NCI-H2029 treated with DMSO at 0.1 percent for 48 hours (cell line): ENCODE results near the gene CAMK2D.

Experiments
- DNase-seq: peaks from one replicate; lab custom pipeline; 2025; lab: John Stamatoyannopoulos, UW

CAMK2D gene

GRCh38 chr4:113604955-113605354, 156.6 kb downstream of the CAMK2D start:
- DNase-seq: no peak

GRCh38 chr4:113603911-113604310, 157.6 kb downstream of the CAMK2D start:
- DNase-seq: no peak

DNA sequence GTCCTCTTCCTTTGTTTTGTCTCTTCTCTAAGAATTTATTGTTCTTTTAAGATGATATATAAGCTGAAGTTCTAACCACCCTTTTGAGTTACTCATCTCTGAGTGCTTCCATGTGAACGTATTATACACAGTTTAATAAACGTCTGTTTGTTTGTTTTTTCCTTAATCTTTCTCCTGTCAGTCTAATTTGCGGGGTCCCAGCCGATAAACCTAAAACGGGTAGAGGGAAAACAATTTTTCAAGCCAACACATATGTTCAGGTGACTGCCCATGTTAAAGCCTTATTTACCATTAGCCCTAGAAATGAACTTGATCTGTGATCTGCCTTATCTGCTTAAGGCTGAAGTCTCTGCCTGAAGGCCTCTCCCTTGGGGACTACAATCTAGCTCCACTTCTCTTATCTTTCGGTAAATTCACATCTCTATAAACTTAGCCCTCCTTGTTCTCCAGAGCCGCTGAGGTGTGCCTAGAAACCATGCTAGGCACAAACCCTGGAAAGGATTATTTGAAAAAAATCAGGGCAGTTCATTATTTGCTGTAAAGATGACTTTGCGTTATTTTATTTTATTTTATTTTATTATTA, 158.8 kb downstream of the CAMK2D start:
- no peak for DNase-seq

DNA sequence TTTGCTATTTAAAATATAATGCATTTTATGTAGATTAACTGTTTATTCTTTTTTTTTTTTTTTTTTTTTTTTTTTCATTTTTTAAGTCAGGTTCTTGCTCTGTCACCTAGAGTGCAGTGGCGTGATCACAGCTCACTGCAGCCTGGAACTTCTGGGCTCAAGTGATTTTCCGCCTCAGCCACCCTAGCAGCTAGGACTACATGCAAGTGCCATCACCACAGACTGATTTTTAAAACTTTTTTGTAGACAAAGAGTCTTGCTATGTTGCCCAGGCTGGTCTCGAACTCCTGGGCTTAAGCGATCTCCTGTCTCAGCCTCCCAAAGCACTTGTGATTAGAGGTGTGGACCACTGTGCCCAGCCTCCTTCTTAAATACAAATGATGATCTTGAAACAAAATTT, 159.9 kb downstream of the CAMK2D start:
- DNase-seq: no peak

GRCh38 chr4:113596396-113596795, 165.1 kb downstream of the CAMK2D start:
- DNase-seq: no peak

- DNase-seq: no peak
These were observed 167.3 kb downstream of the CAMK2D start for GRCh38 chr4:113594231-113594556.

- no peak for DNase-seq
These were observed 167.9 kb downstream of the CAMK2D start for GRCh38 chr4:113593400-113594230.

GRCh38 chr4:113591982-113592381, 169.6 kb downstream of the CAMK2D start:
- no peak for DNase-seq

DNA sequence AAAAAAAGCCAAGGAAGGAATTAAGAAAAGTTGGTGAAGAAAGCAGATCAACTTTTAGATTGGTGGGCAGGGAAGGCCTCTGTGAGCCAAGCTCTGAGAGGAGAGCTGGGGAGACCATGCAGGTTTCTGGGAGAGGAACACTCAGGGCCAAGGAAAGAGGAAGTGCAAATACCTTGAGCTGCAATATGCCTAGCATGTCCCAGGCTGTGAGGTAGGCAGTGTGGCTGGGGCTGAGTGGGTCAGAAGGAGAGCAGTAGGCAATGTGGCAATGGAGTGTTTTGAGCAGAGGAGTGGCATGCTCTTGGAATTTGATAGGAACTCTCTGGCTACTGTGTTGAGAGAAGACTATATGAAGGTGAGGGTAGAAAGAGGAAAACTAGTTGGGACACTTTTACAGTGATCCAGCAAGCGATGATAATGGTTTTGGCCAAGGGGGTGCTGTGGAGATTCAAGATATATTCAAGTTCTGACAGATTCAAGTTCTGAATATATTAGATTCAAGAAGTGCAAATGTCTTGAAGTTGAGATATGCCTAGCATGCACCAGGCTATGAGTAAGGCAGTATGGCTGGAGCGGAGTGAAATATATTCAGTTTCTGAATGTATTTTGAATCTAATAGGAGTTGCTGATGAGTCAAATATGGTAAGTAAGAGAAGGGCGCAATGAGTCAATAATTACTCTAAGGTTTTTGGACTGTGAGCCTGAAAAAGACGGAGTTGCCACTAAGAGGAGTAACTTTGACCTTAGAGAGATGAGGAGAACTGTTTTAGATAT, 172.5 kb downstream of the CAMK2D start:
- no peak for DNase-seq

DNA sequence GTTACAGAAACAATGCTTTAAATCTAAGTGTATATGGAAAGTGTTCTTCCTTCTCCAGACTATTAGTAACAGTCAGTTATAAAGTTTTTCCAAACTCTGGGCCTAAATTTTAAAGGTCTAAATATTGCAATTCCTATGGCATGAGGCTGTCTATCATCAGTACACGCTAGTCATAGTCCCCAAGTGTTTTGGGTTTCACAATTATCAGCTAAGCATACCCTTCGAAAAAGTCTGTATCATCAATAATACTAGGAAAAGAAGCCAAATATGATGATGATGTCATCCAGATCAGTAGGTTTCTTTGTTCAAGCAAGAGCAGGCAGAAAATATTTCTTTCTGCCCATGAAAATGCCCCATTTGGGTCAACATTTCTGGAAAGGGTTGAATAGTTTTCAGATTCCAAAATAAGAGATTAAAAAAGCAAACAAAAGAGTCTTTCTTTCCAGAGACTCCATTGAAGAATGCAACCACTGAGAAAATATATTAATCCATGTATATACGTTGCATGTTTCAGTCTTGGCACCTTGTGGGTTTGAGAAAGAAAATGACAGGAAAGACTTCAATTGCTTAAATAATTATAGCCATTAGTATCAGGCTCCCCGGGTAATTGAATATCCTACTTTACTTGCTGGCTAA, 173.8 kb downstream of the CAMK2D start:
- DNase-seq: no peak

- DNase-seq: no peak
These were observed 174.4 kb downstream of the CAMK2D start for GRCh38 chr4:113587156-113587555.

- DNase-seq: no peak
These were observed 175.5 kb downstream of the CAMK2D start for GRCh38 chr4:113586072-113586471.

DNA sequence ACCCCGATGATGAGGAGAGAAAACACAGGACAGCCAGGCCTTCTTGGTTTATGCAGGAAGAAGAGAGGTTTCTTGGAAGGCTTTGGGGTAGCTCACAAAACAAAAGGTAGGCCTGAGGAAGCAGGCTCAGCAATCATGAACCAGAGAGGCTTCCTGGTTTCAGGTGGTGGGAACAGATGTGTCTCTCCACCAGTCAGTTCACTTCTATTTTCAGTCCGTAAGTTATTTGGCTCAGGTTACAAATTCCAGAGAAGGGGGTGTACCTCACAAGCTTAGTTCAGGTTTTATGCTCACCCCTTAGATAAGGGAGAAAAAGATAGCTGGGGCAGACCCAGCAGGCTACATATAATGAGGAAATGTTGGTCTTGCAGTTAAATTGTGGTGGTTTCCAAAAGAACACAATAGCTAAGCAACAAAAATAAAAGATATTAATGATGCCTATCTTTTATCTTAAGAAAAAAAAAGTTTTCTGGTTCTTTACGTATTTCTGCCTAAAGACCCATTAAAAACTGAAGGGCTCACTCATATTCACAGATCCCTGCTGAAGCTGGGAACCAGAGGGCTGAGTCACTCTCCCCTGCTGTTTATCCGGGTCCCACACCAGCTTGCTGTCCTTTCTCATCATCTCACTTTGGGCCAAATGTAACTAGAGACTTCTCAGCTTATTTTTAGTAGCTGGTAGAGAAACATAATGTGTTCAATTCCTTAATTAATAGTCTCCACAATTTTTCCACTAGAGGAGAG, 177.0 kb downstream of the CAMK2D start:
- DNase-seq: no peak

- no peak for DNase-seq
These were observed 178.8 kb downstream of the CAMK2D start for GRCh38 chr4:113582737-113583136.

GRCh38 chr4:113579360-113579759, 182.2 kb downstream of the CAMK2D start:
- DNase-seq: no peak

DNA sequence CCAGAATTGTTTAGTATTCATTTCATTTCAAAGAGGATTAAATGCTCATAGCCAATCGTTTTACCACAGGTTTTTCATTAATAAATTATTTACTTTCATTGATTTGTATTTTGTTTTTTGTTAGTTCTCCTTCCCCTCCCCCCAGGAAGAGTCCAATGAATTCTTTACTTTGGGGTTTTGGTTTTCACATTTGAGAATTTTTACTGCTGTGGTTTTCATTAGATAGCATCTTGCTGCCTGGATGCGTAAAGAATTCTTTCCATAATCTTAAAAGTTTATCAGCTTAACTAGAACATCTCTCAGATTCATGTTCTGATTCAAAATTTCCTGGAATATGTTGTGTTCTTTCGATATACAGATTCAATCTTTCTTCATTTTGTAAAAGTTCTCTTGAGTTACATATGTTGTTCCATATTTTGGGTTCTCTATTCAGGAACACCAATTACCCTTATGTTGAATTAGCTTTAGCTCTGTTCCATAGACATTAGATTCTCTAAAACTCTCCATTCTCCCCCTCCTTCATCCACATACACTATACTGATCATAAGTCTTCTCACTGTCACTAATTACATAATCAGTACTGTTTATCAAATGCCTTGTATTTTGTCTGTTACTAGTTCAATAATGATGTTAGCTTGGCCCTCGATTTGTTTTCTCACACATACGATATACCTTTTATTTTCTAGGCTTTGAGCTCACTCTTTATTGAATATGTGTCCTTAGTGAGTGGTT, 184.4 kb downstream of the CAMK2D start:
- no peak for DNase-seq

DNA sequence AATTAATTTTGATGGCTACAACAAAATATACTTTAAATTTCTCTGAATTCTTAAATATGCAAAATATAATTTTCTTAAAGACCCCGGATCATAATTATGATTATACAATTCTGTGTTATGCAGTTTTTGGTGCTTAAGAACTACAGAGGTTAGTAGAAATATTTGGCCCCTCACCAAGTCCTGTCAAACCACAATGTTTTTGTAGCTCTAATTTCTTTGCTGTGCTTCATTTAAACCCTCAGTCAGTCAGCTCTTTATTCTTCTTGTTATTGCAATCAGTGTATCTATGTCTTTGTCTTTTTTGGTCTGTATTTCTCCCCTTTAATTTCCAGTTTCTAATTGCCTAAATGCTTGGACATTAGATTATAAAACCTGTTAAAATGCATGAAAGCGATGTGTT, 186.1 kb downstream of the CAMK2D start:
- DNase-seq: no peak

- no peak for DNase-seq
These were observed 186.9 kb downstream of the CAMK2D start for GRCh38 chr4:113574636-113575103.

- DNase-seq: no peak
These were observed 188.9 kb downstream of the CAMK2D start for GRCh38 chr4:113572620-113573019.

GRCh38 chr4:113566015-113566795, 195.3 kb downstream of the CAMK2D start:
- DNase-seq: no peak
